GM12878 (cell line): ENCODE measurements around the gene ITK.
"Not testable (repeated sequence)": the region's sequence is repeated elsewhere in the genome, so short reads cannot be mapped to it uniquely, and the experiment has no call there.

Experiments used
- MXI1 ChIP-seq: fragments of 150-350 bp; IDR thresholded peaks from 2 replicates; pipeline ENCODE4 v1.6.1; 2011; ENCODE audit warnings: low read depth, mild to moderate bottlenecking, inconsistent platforms, low read length, improper control_type of control experiment
- PML ChIP-seq: IDR thresholded peaks from 2 replicates; pipeline ENCODE4 v1.6.1; 2012; ENCODE audit warnings: low read length, inconsistent platforms
- TF ChIP-seq, protein P1 (sequence below): IDR thresholded peaks from 2 replicates; pipeline ENCODE4 v1.6.1; 2011; ENCODE audit warnings: borderline replicate concordance, low read depth, mild to moderate bottlenecking, moderate library complexity, mixed read lengths, low read length; ENCODE audit not compliant: insufficient read depth; ENCODE audit errors: extremely low read length

DNA sequence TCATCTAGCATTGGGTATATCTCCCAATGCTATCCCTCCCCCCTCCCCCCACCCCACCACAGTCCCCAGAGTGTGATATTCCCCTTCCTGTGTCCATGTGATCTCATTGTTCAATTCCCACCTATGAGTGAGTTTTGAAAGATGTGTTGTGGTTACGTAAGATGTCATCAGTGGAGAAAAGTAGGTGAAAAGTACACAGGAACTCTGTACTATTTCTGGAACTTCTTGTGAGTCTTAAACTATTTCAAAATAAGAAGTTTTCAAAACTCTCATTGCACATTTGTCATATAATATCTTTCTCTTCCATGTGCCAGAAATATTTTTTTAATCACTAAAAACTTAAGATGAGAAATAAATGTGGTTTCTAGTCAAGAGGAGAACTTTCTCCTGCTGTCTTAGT lies 30.0 kb downstream of the ITK start:
- TF ChIP-seq MXI1, PML: not testable (repeated sequence)
- TF ChIP-seq, protein P1, sequence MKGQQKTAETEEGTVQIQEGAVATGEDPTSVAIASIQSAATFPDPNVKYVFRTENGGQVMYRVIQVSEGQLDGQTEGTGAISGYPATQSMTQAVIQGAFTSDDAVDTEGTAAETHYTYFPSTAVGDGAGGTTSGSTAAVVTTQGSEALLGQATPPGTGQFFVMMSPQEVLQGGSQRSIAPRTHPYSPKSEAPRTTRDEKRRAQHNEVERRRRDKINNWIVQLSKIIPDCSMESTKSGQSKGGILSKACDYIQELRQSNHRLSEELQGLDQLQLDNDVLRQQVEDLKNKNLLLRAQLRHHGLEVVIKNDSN = not testable (repeated sequence)
